ELR (cell line): ENCODE results near the gene TMPRSS9.
A peak's percentile ranks its signal among the peaks of the same experiment; 100 is the strongest.
"Not testable (repeated sequence)": the region's sequence is repeated elsewhere in the genome, so short reads cannot be mapped to it uniquely, and the experiment has no call there.

Source experiments
- DNase-seq: peaks from one replicate; pipeline ENCODE4 v3.0.0-alpha.2; 2015; ENCODE audit warnings: low read depth

The TMPRSS9 gene

GRCh38 chr19:2462635-2463421 is 102.8 kb downstream of the TMPRSS9 start:
- peak; percentile 99 for DNase-seq

- not testable (repeated sequence) for DNase-seq
These were observed 103.6 kb downstream of the TMPRSS9 start for GRCh38 chr19:2463694-2464093.

GRCh38 chr19:2464389-2464788 is 104.3 kb downstream of the TMPRSS9 start:
- no peak for DNase-seq

- no peak for DNase-seq
These were observed 108.5 kb downstream of the TMPRSS9 start for GRCh38 chr19:2468596-2468995.

DNA sequence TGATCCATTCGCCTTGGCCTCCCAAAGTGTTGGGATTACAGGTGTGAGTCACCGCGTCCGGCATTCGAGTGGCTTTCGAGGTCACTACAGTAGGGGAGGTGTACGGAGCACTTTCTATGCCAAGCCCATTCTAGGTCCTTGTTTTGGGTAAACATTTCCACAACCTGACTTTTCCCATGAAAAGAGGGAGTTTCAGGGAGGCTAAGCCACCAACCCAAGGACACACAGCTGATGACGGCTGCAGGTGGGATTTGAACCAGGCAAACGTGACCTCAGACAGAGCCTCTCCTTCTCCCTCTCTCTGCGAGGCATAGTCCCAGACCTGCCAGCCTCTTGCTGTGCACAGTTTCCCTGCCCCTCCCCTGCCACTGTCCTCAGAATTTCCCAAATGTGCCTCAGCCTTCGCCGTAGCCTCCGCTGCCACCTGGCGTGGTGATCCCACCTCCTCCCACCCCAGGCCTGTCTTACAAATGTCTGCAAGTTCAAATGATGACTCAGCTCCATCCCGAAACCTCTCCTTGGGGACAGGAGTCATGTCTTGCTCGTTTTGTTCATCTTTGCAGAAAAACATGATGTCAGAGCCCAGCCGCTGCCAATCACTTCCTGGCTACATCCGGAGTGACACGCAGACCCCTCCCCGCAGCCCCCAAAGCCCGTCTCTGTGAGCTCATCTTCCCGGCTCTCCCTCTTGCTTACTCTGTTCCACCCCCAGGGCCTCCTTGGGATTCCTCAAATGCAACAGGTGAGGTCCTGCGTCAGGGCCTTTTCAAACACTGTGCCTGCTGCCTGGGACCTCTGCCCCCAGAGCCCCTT is 109.2 kb downstream of the TMPRSS9 start:
- peak; percentile 83 for DNase-seq

DNA sequence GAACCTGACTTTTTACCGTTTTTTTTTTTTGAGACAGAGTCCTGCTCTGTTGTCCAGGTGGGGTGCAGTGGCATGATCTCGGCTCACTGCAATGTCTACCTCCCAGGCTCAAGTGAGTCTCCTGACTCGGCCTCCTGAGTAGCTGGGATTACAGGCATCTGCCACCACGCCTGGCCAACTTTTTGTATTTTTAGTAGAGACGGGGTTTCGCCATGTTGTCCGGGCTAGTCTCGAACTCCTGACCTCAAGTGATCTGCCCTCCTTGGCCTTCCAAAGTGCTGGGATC is 109.8 kb downstream of the TMPRSS9 start:
- not testable (repeated sequence) for DNase-seq

GRCh38 chr19:2474232-2475017 is 114.4 kb downstream of the TMPRSS9 start:
- peak; percentile 95 for DNase-seq

- DNase-seq = peak; percentile 80
These were observed 115.1 kb downstream of the TMPRSS9 start for GRCh38 chr19:2475018-2475701.
